ENCODE data around the gene UBE3B. TPM values are rescaled to one million over a fixed set of nuclear protein-coding genes. Genes with fewer than 3 reads are reported as not detected.
A peak's percentile ranks its signal among the peaks of the same experiment; 100 is the strongest.

The UBE3B gene
- total RNA-seq, 2 donors from 2014 or later: 40.4 to 54.8 TPM

GRCh38 chr12:109512608-109513007 is 35.2 kb downstream of the UBE3B start:
- no peak for DNase-seq
- intact Hi-C loops (cut with DNase I): no loop called here
- no peak for ATAC-seq

GRCh38 chr12:109513051-109513450 is 35.6 kb downstream of the UBE3B start:
- intact Hi-C loops (cut with DNase I): no loop called here
- ATAC-seq: no peak
- no peak for DNase-seq

- intact Hi-C loops (cut with DNase I): no loop called here
- DNase-seq: no peak
- no peak for ATAC-seq
Measured at GRCh38 chr12:109513977-109514376, 36.5 kb downstream of the UBE3B start.

GRCh38 chr12:109517619-109518018 is 40.2 kb downstream of the UBE3B start:
- peak in 1 of 2 donors; percentile 15 for ATAC-seq
- intact Hi-C loops (cut with DNase I): loop anchor here (2.0 to 5.0 kb wide), 4 partner anchors 75 to 257 kb away; no protein-coding TSS in a partner anchor
- no peak for DNase-seq

- intact Hi-C loops (cut with DNase I): loop anchor here (2.0 to 5.0 kb wide), 4 partner anchors 73 to 256 kb away; no protein-coding TSS in a partner anchor
- ATAC-seq: peak; percentile 50 to 60
- peak; percentile 69 for DNase-seq
Measured at GRCh38 chr12:109518820-109519665, 41.6 kb downstream of the UBE3B start.

GRCh38 chr12:109519787-109520186 is 42.4 kb downstream of the UBE3B start:
- DNase-seq (no peak), ATAC-seq (no peak)
- intact Hi-C loops (cut with DNase I): loop anchor here (2.0 to 10.0 kb wide), 5 partner anchors 73 to 255 kb away; partner anchors contain the start of gene FAM222A (in 1 of the 2)

GRCh38 chr12:109521831-109522230 is 44.4 kb downstream of the UBE3B start:
- intact Hi-C loops (cut with DNase I): loop anchor here in 1 of 2 donors (10.0 kb wide), 1 partner anchor 193 kb away; the partner anchor contains the start of gene FAM222A
- ATAC-seq (no peak), DNase-seq (no peak)

- ATAC-seq (peak; percentile 90 to 91), DNase-seq (peak; percentile 77)
- intact Hi-C loops (cut with DNase I): loop anchor here in 1 of 2 donors (10.0 kb wide), 1 partner anchor 192 kb away; the partner anchor contains the start of gene FAM222A
Measured at GRCh38 chr12:109523071-109523470, 45.6 kb downstream of the UBE3B start.

GRCh38 chr12:109523504-109523903 is 46.1 kb downstream of the UBE3B start:
- DNase-seq (no peak), ATAC-seq (no peak)
- intact Hi-C loops (cut with DNase I): loop anchor here in 1 of 2 donors (10.0 kb wide), 1 partner anchor 191 kb away; the partner anchor contains the start of gene FAM222A

- no peak for DNase-seq
- ATAC-seq: no peak
- intact Hi-C loops (cut with DNase I): loop anchor here in 1 of 2 donors (10.0 kb wide), 1 partner anchor 190 kb away; the partner anchor contains the start of gene FAM222A
Measured at GRCh38 chr12:109524466-109525278, 47.2 kb downstream of the UBE3B start.

GRCh38 chr12:109525279-109525585 is 47.8 kb downstream of the UBE3B start:
- intact Hi-C loops (cut with DNase I): loop anchor here in 1 of 2 donors (10.0 kb wide), 1 partner anchor 190 kb away; the partner anchor contains the start of gene FAM222A
- ATAC-seq (no peak), DNase-seq (no peak)

GRCh38 chr12:109527489-109528123 is 50.2 kb downstream of the UBE3B start:
- no peak for ATAC-seq
- intact Hi-C loops (cut with DNase I): loop anchor here in 1 of 2 donors (10.0 kb wide), 1 partner anchor 187 kb away; the partner anchor contains the start of gene FAM222A
- no peak for DNase-seq

- DNase-seq: no peak
- intact Hi-C loops (cut with DNase I): loop anchor here in 1 of 2 donors (10.0 kb wide), 1 partner anchor 185 kb away; the partner anchor contains the start of gene FAM222A
- ATAC-seq: peak; percentile 19 to 45
Measured at GRCh38 chr12:109529691-109530640, 52.5 kb downstream of the UBE3B start.

GRCh38 chr12:109531411-109531810 is 54.0 kb downstream of the UBE3B start:
- ATAC-seq (peak in 1 of 2 donors; percentile 65), DNase-seq (no peak)
- intact Hi-C loops (cut with DNase I): no loop called here

- DNase-seq: no peak
Measured at GRCh38 chr12:109532721-109533486, 55.5 kb downstream of the UBE3B start.

GRCh38 chr12:109533487-109533740 is 56.0 kb downstream of the UBE3B start:
- DNase-seq (no peak), ATAC-seq (no peak)
- intact Hi-C loops (cut with DNase I): no loop called here

More at GRCh38 chr12:109532721-109533486, 55.5 kb downstream of the UBE3B start:
- intact Hi-C loops (cut with DNase I): no loop called here
- no peak for ATAC-seq

- intact Hi-C loops (cut with DNase I): no loop called here
- ATAC-seq (no peak), DNase-seq (no peak)
Measured at GRCh38 chr12:109534456-109534855, 57.0 kb downstream of the UBE3B start.
